AG04449 (cell line): Measurements from ENCODE around the gene SYT1.
A peak's percentile ranks its signal among the peaks of the same experiment; 100 is the strongest.

Experiments
- CTCF ChIA-PET: fragments of 350-600 bp; formaldehyde crosslinking; extraction: SDS; loops from one replicate; lab custom pipeline; 2021; ENCODE audit warnings: antibody characterized with exemption; lab: Yijun Ruan, JAX
- POLR2A ChIA-PET: fragments of 400-600, 350-600 bp; formaldehyde crosslinking; extraction: SDS; loops from one replicate; lab custom pipeline; 2020; ENCODE audit warnings: antibody characterized with exemption, inconsistent platforms; lab: Yijun Ruan, JAX
- DNase-seq: peaks from one replicate; pipeline ENCODE4 v3.0.0-alpha.2; 2010; ENCODE audit warnings: low read depth, low spot score
- H3K4me3 ChIP-seq: 2 replicates; pipeline ENCODE4 v1.5.1; 2011; ENCODE audit warnings: low read depth, mild to moderate bottlenecking, control low read depth, low read length
- CTCF ChIP-seq: IDR thresholded peaks from one replicate; pipeline ENCODE4 v1.5.1; 2011; ENCODE audit warnings: mild to moderate bottlenecking, moderate library complexity, low read length, control low read depth, inconsistent platforms; ENCODE audit not compliant: insufficient read depth; ENCODE audit errors: missing control alignments

SYT1 gene

GRCh38 chr12:78853231-78853630 lies 11.3 kb upstream of the SYT1 start:
- no peak for DNase-seq
- H3K4me3 ChIP-seq: no peak overlapping the region
- ChIA-PET CTCF (no interaction called here), POLR2A (no interaction called here)
- no peak for TF ChIP-seq CTCF

DNA sequence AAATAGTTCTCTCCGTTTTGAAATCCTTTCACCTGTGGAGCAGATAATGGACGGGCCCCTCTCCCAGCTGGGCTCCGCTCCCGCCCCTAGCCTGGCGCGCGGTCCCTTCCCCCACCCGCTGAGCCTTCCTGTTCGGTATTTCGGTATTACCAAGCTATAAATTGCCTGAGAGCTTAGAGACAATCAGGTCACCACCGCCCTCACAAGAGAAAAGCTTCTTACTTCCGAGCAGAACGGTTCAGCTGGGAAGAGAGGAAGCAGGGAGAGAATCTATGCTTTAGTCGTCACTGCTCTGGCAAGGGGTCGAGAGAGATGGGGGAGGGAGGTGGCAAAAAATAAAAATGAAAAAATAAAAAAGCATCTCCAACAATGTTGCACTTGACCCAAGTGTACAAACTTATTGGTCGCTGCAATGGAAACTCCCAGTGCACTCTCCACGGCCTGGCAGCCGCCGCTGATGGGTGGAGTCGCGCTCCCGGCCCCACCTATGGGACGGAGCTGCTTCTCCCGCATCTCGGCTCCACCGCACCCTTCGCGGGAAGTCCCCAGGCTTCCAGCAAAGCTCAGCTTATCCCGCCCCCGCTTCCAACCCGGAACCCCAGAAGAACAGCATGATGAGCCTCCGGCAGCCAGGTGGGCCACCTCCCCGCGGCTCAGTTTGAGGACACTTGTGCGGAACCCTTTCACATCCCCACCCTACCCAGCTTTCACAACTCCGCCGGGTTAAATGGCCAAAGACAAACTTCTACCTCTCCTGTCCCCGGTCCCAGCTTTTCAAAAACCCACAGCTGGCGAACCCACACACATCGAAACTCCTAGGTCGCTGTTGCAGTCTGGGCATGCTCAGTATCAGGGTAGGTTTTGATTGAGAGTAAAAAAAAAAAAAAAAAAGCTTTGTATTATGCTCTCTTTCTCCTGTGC lies 832 bp upstream of the SYT1 start:
- no peak for TF ChIP-seq CTCF
- POLR2A ChIA-PET: no interaction called here
- peak overlapping the region; percentile 61 for H3K4me3 ChIP-seq
- no peak for DNase-seq
- CTCF ChIA-PET: interaction anchor here (0.7 kb wide), 1 partner anchor 8 kb away, joined by 3 read pairs; no protein-coding TSS in a partner anchor

GRCh38 chr12:78864870-78865463 lies 393 bp downstream of the SYT1 start:
- no peak for DNase-seq
- H3K4me3 ChIP-seq: peak overlapping the region; percentile 61
- POLR2A ChIA-PET: no interaction called here
- TF ChIP-seq CTCF: no peak
- CTCF ChIA-PET: no interaction called here

DNA sequence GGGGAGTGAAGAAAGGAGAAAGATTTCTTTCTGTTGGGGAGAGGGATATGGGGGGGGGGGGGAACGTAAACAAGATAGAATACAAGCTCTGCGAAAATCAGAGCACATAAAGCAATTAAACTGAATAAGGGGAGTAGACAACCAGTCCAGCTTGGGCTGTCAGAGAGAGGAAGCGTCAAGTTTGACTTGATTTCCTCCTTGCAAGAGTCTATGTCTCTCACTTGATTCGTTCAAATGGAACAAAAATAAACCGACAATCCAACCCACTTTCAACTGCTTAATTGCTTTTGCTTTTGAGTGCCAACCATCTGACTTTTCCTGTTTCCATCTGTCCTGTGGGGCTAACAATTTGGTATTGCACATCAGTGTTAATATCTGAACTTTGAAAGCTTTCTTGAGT lies 942 bp downstream of the SYT1 start:
- DNase-seq: no peak
- no peak for TF ChIP-seq CTCF
- CTCF ChIA-PET: no interaction called here
- H3K4me3 ChIP-seq: no peak overlapping the region
- POLR2A ChIA-PET: no interaction called here

GRCh38 chr12:78866518-78866917 lies 1.9 kb downstream of the SYT1 start:
- no peak overlapping the region for H3K4me3 ChIP-seq
- no peak for DNase-seq
- CTCF ChIA-PET: no interaction called here
- POLR2A ChIA-PET: no interaction called here
- TF ChIP-seq CTCF: no peak

- ChIA-PET CTCF (no interaction called here), POLR2A (no interaction called here)
- TF ChIP-seq CTCF: no peak
- DNase-seq: no peak
- no peak overlapping the region for H3K4me3 ChIP-seq
These were observed 6.0 kb downstream of the SYT1 start for GRCh38 chr12:78870539-78870938.
